HPDE6-E6E7 (cell line): ENCODE results near the gene OR10R2.

ENCODE experiments used
- DNase-seq: peaks from one replicate; pipeline ENCODE4 v3.0.0; 2011; ENCODE audit warnings: missing footprints; ENCODE audit errors: extremely low spot score

OR10R2 gene

DNA sequence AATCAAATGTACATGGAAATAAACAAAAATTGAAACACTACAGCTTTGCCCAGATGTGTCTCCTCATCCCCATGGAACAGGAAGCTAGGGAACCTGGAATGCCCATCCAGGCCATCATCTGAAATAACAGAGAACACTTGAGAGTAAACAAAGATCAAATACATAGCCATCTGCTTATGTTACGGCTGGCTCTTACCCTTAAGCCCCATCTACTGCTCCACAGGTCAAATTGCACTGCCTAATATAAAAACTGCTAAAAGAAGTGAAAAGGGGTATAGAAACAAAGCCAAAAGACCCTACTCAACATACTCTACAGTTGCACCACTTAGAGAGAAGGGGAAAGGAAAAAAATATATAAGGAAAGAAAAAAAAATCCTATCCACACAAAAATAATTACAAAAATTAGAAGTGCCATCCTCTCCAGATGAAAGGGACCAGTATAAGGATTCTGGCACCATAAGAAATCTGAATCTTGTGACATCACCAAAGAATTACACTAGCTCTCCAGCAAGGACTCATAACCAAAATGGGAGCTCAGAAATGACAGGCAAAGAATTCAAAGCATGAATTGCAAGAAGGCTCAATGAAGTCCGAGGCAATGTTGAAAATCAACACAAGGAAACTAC, 55.3 kb downstream of the OR10R2 start:
- no peak for DNase-seq
